Heart left ventricle (tissue), 13 donors: ENCODE results near the gene PRKCH.

Experiments used
- POLR2A ChIP-seq, 2 donors: fragments of 450-650 bp; IDR thresholded peaks; one replicate each; pipeline ENCODE4 v1.6.1; 2017; ENCODE audit warnings: antibody characterized with exemption in 2 of 2, mild to moderate bottlenecking in 2 of 2, moderate library complexity in 2 of 2
- TF ChIP-seq, protein P1 (sequence below), 12 donors: fragments of 200-600 bp; sonication (generic) in 4 of 12; IDR thresholded peaks; one replicate each; pipeline versions ENCODE4 v1.5.0 to v1.8.0; 2018 to 2022; ENCODE audit warnings: antibody characterized with exemption in 12 of 12, mild to moderate bottlenecking in 5 of 12
- donor health status: ischemic (EF 13 %, LVEDD 7.1; RV severe dilation, severe dysfunction).
- donor health status: DM: no; HTN: yes; CAD: no.
- donor health status: DM: no; HTN: no; CAD: no.
- donor health status: ischemic (EF 25% LVEDD 6.9; RV normal size, moderate dysfunction).
- donor health status: ischemic (EF 25% LVEDD 5.7; RV mildly dilated, moderate dysfunction).
- donor health status: ischemic (EF 35%, LVEDD 5.7; RV mildly dilated, moderate dysfunction).
- donor health status: nonischemic (EF 11% LVEDD 7.7; RV severe dilation, severe dysfunction).
- donor health status: DM: yes; HTN: yes; CAD: no.
- donor health status: PGD.
- donor health status: ischemic (EF 29% LVEDD 5.4; RV normal size, mild dysfunction).
- donor health status: nonischemic (EF 23%, LVEDD 6.1; RV moderate dilation, normal function).

DNA sequence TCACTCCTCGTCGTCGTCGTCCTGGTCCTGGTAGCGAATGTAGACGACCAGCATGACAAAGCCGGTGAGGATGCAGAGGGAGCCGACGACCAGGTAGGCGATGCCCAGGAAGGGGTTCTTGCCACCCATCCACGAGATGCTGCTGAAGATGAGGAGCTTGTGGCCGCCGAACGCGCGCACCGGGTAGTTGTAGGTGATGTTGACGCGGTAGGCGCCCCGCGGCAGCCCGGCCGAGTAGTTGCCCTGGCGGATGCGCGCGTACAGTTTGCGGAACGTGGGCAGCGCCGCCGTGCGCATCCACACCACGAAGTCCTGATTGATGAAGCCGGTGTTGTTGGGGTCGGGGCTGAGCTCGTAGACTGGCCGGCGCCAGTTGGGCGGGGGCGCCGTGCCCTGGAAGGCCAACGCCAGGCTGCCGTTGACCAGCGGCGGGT is 41.3 kb upstream of the PRKCH start:
- TF ChIP-seq POLR2A (IDR thresholded peaks at IDR 0.05) = no peak
- TF ChIP-seq, protein P1, sequence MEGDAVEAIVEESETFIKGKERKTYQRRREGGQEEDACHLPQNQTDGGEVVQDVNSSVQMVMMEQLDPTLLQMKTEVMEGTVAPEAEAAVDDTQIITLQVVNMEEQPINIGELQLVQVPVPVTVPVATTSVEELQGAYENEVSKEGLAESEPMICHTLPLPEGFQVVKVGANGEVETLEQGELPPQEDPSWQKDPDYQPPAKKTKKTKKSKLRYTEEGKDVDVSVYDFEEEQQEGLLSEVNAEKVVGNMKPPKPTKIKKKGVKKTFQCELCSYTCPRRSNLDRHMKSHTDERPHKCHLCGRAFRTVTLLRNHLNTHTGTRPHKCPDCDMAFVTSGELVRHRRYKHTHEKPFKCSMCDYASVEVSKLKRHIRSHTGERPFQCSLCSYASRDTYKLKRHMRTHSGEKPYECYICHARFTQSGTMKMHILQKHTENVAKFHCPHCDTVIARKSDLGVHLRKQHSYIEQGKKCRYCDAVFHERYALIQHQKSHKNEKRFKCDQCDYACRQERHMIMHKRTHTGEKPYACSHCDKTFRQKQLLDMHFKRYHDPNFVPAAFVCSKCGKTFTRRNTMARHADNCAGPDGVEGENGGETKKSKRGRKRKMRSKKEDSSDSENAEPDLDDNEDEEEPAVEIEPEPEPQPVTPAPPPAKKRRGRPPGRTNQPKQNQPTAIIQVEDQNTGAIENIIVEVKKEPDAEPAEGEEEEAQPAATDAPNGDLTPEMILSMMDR (IDR thresholded peaks at IDR 0.05) = no peak
